HG02763 (cell line): ENCODE data around the gene NRXN3.
A peak's percentile ranks its signal among the peaks of the same experiment; 100 is the strongest.

Experiments
- ATAC-seq: cut with Tn5 transposase; IDR thresholded peaks from one replicate; pipeline ENCODE4 v1.9.1; 2021; ENCODE audit warnings: mild to moderate bottlenecking, moderate library complexity; ENCODE audit not compliant: unreplicated experiment

Gene NRXN3

GRCh38 chr14:78240567-78240966 is 70.4 kb downstream of the NRXN3 start:
- ATAC-seq = no peak

- ATAC-seq = no peak
These were observed 71.9 kb downstream of the NRXN3 start for GRCh38 chr14:78242086-78242485.

- ATAC-seq = no peak
These were observed 73.0 kb downstream of the NRXN3 start for GRCh38 chr14:78243187-78243586.

- no peak for ATAC-seq
These were observed 75.1 kb downstream of the NRXN3 start for GRCh38 chr14:78245238-78245637.

- ATAC-seq = no peak
These were observed 78.4 kb downstream of the NRXN3 start for GRCh38 chr14:78248501-78249090.

GRCh38 chr14:78251308-78251707 is 81.1 kb downstream of the NRXN3 start:
- no peak for ATAC-seq

- ATAC-seq = no peak
These were observed 83.8 kb downstream of the NRXN3 start for GRCh38 chr14:78253986-78254385.

GRCh38 chr14:78254911-78255461 is 84.8 kb downstream of the NRXN3 start:
- no peak for ATAC-seq

GRCh38 chr14:78259831-78260230 is 89.7 kb downstream of the NRXN3 start:
- ATAC-seq = no peak

GRCh38 chr14:78278464-78279250 is 108.5 kb downstream of the NRXN3 start:
- ATAC-seq = no peak

- ATAC-seq = no peak
These were observed 112.3 kb downstream of the NRXN3 start for GRCh38 chr14:78282437-78282836.

- no peak for ATAC-seq
These were observed 116.0 kb downstream of the NRXN3 start for GRCh38 chr14:78286210-78286609.

- peak; percentile 65 for ATAC-seq
These were observed 121.8 kb downstream of the NRXN3 start for GRCh38 chr14:78292003-78292402.

- no peak for ATAC-seq
These were observed 127.7 kb downstream of the NRXN3 start for GRCh38 chr14:78297858-78298257.

GRCh38 chr14:78298298-78298697 is 128.1 kb downstream of the NRXN3 start:
- ATAC-seq = no peak

- ATAC-seq = no peak
These were observed 132.7 kb downstream of the NRXN3 start for GRCh38 chr14:78302841-78303240.

GRCh38 chr14:78307671-78308070 is 137.5 kb downstream of the NRXN3 start:
- ATAC-seq = no peak

- ATAC-seq = no peak
These were observed 137.9 kb downstream of the NRXN3 start for GRCh38 chr14:78308079-78308478.

GRCh38 chr14:78310272-78310671 is 140.1 kb downstream of the NRXN3 start:
- ATAC-seq = no peak

GRCh38 chr14:78313499-78313898 is 143.3 kb downstream of the NRXN3 start:
- ATAC-seq = no peak

- ATAC-seq = no peak
These were observed 144.3 kb downstream of the NRXN3 start for GRCh38 chr14:78314484-78314883.

- ATAC-seq = no peak
These were observed 145.9 kb downstream of the NRXN3 start for GRCh38 chr14:78316052-78316451.
